MM.1S (cell line): Measurements from ENCODE around the gene SMC4.

ENCODE experiments used
- DNase-seq: peaks from one replicate; pipeline ENCODE4 v3.0.0-alpha.2; 2015
- H2AFZ ChIP-seq: fragments of 300-600 bp; sonication (generic); 2 replicates; pipeline ENCODE4 v1.6.0; 2016; ENCODE audit warnings: antibody characterized with exemption, low read length
- H3F3A ChIP-seq: fragments of 300-600 bp; sonication (generic); 2 replicates; pipeline ENCODE4 v1.6.1; 2016; ENCODE audit warnings: mild to moderate bottlenecking, antibody characterized with exemption, low read length, moderate library complexity, mixed read lengths; ENCODE audit not compliant: insufficient read depth
- H3K27ac ChIP-seq: fragments of 300-600 bp; sonication (generic); 2 replicates; pipeline ENCODE4 v1.5.1; 2016; ENCODE audit warnings: mild to moderate bottlenecking, low read length
- H3K27me3 ChIP-seq: fragments of 300-600 bp; sonication (generic); replicated peaks from 2 replicates; pipeline ENCODE4 v1.6.0; 2016; ENCODE audit warnings: low read length; ENCODE audit not compliant: insufficient read depth
- H3K36me3 ChIP-seq: fragments of 300-600 bp; sonication (generic); replicated peaks from 2 replicates; pipeline ENCODE4 v1.6.1; 2016; ENCODE audit warnings: mild to moderate bottlenecking, low read length, mixed read lengths; ENCODE audit not compliant: insufficient read depth
- H3K4me1 ChIP-seq: fragments of 300-600 bp; sonication (generic); 2 replicates; pipeline ENCODE4 v1.6.1; 2016; ENCODE audit warnings: low read length, mixed read lengths
- H3K4me2 ChIP-seq: fragments of 300-600 bp; sonication (generic); 2 replicates; pipeline ENCODE4 v1.6.0; 2016; ENCODE audit warnings: low read depth, low read length
- H3K4me3 ChIP-seq: fragments of 300-600 bp; sonication (generic); 2 replicates; pipeline ENCODE4 v1.5.1; 2016; ENCODE audit warnings: low read length, mixed read lengths
- H3K79me2 ChIP-seq: fragments of 300-600 bp; sonication (generic); 2 replicates; pipeline ENCODE4 v1.6.1; 2016; ENCODE audit warnings: mixed run types, low read length, mixed read lengths
- H3K9ac ChIP-seq: fragments of 300-600 bp; sonication (generic); 2 replicates; pipeline ENCODE4 v1.6.1; 2016; ENCODE audit warnings: low read length, mixed read lengths
- H3K9me2 ChIP-seq: fragments of 300-600 bp; sonication (generic); replicated peaks from 2 replicates; pipeline ENCODE4 v1.6.1; 2016; ENCODE audit warnings: mild to moderate bottlenecking, low read length, mixed read lengths; ENCODE audit not compliant: insufficient read depth
- H3K9me3 ChIP-seq: fragments of 300-600 bp; sonication (generic); replicated peaks from 2 replicates; pipeline ENCODE4 v1.6.1; 2016; ENCODE audit warnings: mild to moderate bottlenecking, low read length, mixed read lengths; ENCODE audit not compliant: insufficient read depth
- H4K20me1 ChIP-seq: fragments of 300-600 bp; sonication (generic); 2 replicates; pipeline ENCODE4 v1.6.1; 2016; ENCODE audit warnings: mild to moderate bottlenecking, low read length, moderate library complexity, mixed read lengths; ENCODE audit not compliant: insufficient read depth
- EZH2 ChIP-seq: fragments of 300-600 bp; sonication (generic); optimal IDR thresholded peaks from 2 replicates; pipeline ENCODE3; 2017; ENCODE audit warnings: low read depth, mild to moderate bottlenecking, antibody characterized with exemption, low read length, mixed read lengths
- EZH2phosphoT487 ChIP-seq: fragments of 300-600 bp; sonication (generic); IDR thresholded peaks from 2 replicates; pipeline ENCODE4 v1.6.1; 2018; ENCODE audit warnings: antibody characterized with exemption, low read length
- TF ChIP-seq, protein P1 (sequence below): fragments of 300-600 bp; sonication (generic); IDR thresholded peaks from 2 replicates; pipeline ENCODE4 v1.5.1; 2016; ENCODE audit warnings: antibody characterized with exemption, low read length, mixed read lengths

Gene SMC4

GRCh38 chr3:160393346-160394008 is 6.0 kb upstream of the SMC4 start:
- H3F3A ChIP-seq: peaks cover 6% of the 10 kb centered on the region; the same call in 1 of the 2 replicates
- H2AFZ ChIP-seq: no peak overlapping the region
- no peaks in the 10 kb centered on the region for H3K9me3 ChIP-seq
- no peak overlapping the region for H3K4me3 ChIP-seq
- no peak for DNase-seq
- H3K79me2 ChIP-seq: peaks cover 80% of the 10 kb centered on the region
- H3K9me2 ChIP-seq: no peaks in the 10 kb centered on the region
- no peaks in the 10 kb centered on the region for H4K20me1 ChIP-seq
- H3K36me3 ChIP-seq: no peaks in the 10 kb centered on the region
- peaks cover 26% of the 10 kb centered on the region for H3K4me1 ChIP-seq
- no peak overlapping the region for H3K27ac ChIP-seq
- H3K9ac ChIP-seq: no peak overlapping the region
- no peak for TF ChIP-seq EZH2
- TF ChIP-seq, protein P1, sequence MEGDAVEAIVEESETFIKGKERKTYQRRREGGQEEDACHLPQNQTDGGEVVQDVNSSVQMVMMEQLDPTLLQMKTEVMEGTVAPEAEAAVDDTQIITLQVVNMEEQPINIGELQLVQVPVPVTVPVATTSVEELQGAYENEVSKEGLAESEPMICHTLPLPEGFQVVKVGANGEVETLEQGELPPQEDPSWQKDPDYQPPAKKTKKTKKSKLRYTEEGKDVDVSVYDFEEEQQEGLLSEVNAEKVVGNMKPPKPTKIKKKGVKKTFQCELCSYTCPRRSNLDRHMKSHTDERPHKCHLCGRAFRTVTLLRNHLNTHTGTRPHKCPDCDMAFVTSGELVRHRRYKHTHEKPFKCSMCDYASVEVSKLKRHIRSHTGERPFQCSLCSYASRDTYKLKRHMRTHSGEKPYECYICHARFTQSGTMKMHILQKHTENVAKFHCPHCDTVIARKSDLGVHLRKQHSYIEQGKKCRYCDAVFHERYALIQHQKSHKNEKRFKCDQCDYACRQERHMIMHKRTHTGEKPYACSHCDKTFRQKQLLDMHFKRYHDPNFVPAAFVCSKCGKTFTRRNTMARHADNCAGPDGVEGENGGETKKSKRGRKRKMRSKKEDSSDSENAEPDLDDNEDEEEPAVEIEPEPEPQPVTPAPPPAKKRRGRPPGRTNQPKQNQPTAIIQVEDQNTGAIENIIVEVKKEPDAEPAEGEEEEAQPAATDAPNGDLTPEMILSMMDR: no peak
- TF ChIP-seq EZH2phosphoT487: no peak
- H3K27me3 ChIP-seq: no peaks in the 10 kb centered on the region
- no peak overlapping the region for H3K4me2 ChIP-seq

- no peak for TF ChIP-seq EZH2
- TF ChIP-seq, protein P1: no peak
- no peak for TF ChIP-seq EZH2phosphoT487
- Histone ChIP-seq H3K27me3 (no peaks in the 10 kb centered on the region), H3K4me2 (no peak overlapping the region), H3K4me1 (peaks cover 26% of the 10 kb centered on the region), H2AFZ (no peak overlapping the region), H3K27ac (no peak overlapping the region), H3K9me3 (no peaks in the 10 kb centered on the region), H3K9ac (no peak overlapping the region), H3K9me2 (no peaks in the 10 kb centered on the region), H4K20me1 (no peaks in the 10 kb centered on the region), H3K79me2 (peaks cover 85% of the 10 kb centered on the region), H3F3A (peaks cover 6% of the 10 kb centered on the region; the same call in 1 of the 2 replicates), H3K36me3 (no peaks in the 10 kb centered on the region), H3K4me3 (no peak overlapping the region)
- DNase-seq: no peak
Observed at GRCh38 chr3:160394009-160394392, 5.4 kb upstream of the SMC4 start.

- Histone ChIP-seq H3F3A (peaks cover 13% of the 10 kb centered on the region), H3K9ac (no peak overlapping the region), H3K36me3 (no peaks in the 10 kb centered on the region), H2AFZ (no peak overlapping the region), H3K27me3 (no peaks in the 10 kb centered on the region), H4K20me1 (no peaks in the 10 kb centered on the region), H3K9me3 (no peaks in the 10 kb centered on the region), H3K4me2 (no peak overlapping the region), H3K27ac (no peak overlapping the region), H3K9me2 (no peaks in the 10 kb centered on the region), H3K4me1 (peaks cover 25% of the 10 kb centered on the region), H3K4me3 (no peak overlapping the region), H3K79me2 (peaks cover 90% of the 10 kb centered on the region)
- TF ChIP-seq, protein P1: no peak
- TF ChIP-seq EZH2phosphoT487 (no peak), EZH2 (no peak)
- no peak for DNase-seq
Observed at GRCh38 chr3:160395297-160395696, 4.2 kb upstream of the SMC4 start.
